ENCODE data around the gene DLEC1.

The DLEC1 gene

GRCh38 chr3:38001456-38002081 is 37.4 kb upstream of the DLEC1 start:
- DNase-seq, result no peak

- no peak for DNase-seq
Observed at GRCh38 chr3:38002291-38002876, 36.6 kb upstream of the DLEC1 start.

- no peak for DNase-seq
Observed at GRCh38 chr3:38002940-38003339, 36.1 kb upstream of the DLEC1 start.

- DNase-seq, result peak; percentile 67
Observed at GRCh38 chr3:38003371-38003816, 35.6 kb upstream of the DLEC1 start.

- DNase-seq, result no peak
Observed at GRCh38 chr3:38003817-38004414, 35.1 kb upstream of the DLEC1 start.

- peak; percentile 59 for DNase-seq
Observed at GRCh38 chr3:38004415-38005075, 34.5 kb upstream of the DLEC1 start.

GRCh38 chr3:38005076-38006020 is 33.7 kb upstream of the DLEC1 start:
- DNase-seq, result no peak

- no peak for DNase-seq
Observed at GRCh38 chr3:38006031-38006430, 33.0 kb upstream of the DLEC1 start.

- DNase-seq, result no peak
Observed at GRCh38 chr3:38006445-38006995, 32.5 kb upstream of the DLEC1 start.

- DNase-seq, result no peak
Observed at GRCh38 chr3:38007754-38008090, 31.3 kb upstream of the DLEC1 start.

- DNase-seq, result no peak
Observed at GRCh38 chr3:38008191-38008701, 30.8 kb upstream of the DLEC1 start.

GRCh38 chr3:38008971-38009580 is 29.9 kb upstream of the DLEC1 start:
- no peak for DNase-seq

GRCh38 chr3:38009807-38010591 is 29.0 kb upstream of the DLEC1 start:
- no peak for DNase-seq

- no peak for DNase-seq
Observed at GRCh38 chr3:38011111-38011510, 27.9 kb upstream of the DLEC1 start.

GRCh38 chr3:38015485-38015884 is 23.5 kb upstream of the DLEC1 start:
- no peak for DNase-seq

GRCh38 chr3:38015984-38016383 is 23.0 kb upstream of the DLEC1 start:
- no peak for DNase-seq

- no peak for DNase-seq
Observed at GRCh38 chr3:38016410-38016809, 22.6 kb upstream of the DLEC1 start.

- DNase-seq, result no peak
Observed at GRCh38 chr3:38016847-38017444, 22.1 kb upstream of the DLEC1 start.

- DNase-seq, result no peak
Observed at GRCh38 chr3:38017445-38018295, 21.3 kb upstream of the DLEC1 start.

All from activated naive CD4-positive, alpha-beta T cell treated with Interleukin-2 at 50 U/mL for 16 hours (primary cell).